Measurements from ENCODE around the gene PCP2.

PCP2 gene

GRCh38 chr19:7596211-7596937 is 37.1 kb downstream of the PCP2 start:
- no peak for DNase-seq

DNA sequence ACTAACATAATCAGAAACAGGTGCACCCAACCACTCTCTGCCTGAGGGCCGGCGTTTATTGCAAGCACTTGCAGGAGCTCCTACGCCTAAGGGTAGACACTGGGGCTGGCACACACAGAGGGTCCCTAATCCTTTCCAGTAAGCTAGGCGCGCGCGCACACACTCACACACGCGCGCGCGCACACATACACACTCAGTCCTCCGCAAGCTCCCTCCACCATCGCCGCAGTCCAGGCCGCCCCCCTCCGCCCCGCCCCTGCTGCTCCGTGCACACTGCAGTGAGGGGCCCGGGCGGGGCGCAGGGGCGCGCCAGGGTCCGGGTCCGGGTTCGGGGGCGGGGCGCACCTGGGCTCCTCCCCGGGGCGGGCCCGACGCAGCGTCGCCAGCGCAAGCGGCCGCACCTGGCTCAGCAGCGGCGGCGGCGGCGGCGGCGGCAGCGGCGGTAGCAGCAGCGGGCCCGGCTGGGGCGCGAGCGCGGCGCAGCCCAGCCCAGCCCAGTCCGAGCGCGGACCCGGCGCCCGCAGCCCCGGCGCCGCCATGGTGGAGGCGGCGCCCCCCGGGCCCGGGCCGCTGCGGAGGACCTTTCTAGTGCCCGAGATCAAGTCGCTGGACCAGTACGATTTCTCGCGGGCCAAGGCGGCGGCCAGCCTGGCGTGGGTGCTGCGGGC is 37.9 kb downstream of the PCP2 start, which contains the start of gene CAMSAP3:
TSS of gene CAMSAP3 (plus strand) at position 398 of the 668 bp plus-strand sequence. CDS start at position 538, 140 bp downstream.
- no peak for DNase-seq

DNA sequence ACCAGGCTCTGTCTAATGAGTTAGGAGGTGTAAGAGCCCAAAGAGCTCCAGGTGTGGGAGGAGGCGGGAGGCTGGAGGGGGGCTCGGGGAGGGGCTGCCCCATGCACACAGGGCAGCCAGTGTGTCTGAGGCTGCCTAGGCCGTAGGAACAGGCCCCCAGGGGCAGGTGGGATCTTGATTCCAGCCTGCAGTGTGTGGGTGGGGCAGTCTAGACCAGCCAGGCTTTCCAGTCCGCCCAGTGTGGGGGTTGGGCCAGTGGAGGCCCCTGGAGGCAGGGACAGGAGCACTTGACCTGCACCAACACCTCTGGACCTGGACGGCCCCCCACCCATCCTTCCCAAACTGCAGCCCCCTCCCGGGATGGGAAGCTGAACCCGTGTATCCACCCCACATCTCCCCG is 43.3 kb downstream of the PCP2 start:
- DNase-seq, result no peak

DNA sequence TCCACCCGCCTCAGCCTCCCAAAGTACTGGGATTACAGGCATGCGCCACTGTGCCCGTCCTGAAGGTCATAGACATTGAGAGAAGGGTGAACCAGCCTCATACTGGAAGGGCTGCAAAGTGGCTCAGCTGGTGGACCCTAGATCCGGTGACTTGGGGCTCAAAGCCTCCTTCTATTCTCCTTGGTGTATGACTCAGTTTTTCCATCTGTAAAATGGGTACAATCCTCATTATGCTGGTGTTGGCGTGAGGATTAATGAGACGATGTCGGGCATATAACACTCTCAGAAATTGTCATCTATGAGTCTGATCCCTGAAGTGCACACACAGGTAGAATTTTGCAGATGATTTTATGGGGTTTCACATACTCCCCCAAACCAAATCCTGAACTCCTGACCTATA is 43.7 kb downstream of the PCP2 start:
- DNase-seq, result no peak

- no peak for DNase-seq
Measured at GRCh38 chr19:7582446-7582845, 51.1 kb downstream of the PCP2 start.

Measured in right forelimb (tissue), 1 donor.